Coronary artery (tissue), 2 donors: ENCODE data around the gene KCNJ10.

Experiments used
- DNase-seq: peaks from one replicate; pipeline ENCODE4 v3.0.0-alpha.2; 2017; ENCODE audit warnings: low spot score
- H3K27ac ChIP-seq, 2 donors: fragments of 200-600 bp; sonication (generic); one replicate each; pipeline ENCODE4 v1.5.1; 2016 to 2019
- H3K4me3 ChIP-seq: fragments of 200-600 bp; sonication (generic); 2 replicates; pipeline ENCODE4 v1.5.1; 2016; ENCODE audit warnings: mild to moderate bottlenecking, moderate library complexity
- TF ChIP-seq, protein P1 (sequence below): fragments of 200-600 bp; sonication (generic); IDR thresholded peaks from one replicate; pipeline ENCODE4 v1.5.1; 2019; ENCODE audit warnings: antibody characterized with exemption

Gene KCNJ10

GRCh38 chr1:159958719-159959380 is 111.1 kb downstream of the KCNJ10 start:
- TF ChIP-seq, protein P1, sequence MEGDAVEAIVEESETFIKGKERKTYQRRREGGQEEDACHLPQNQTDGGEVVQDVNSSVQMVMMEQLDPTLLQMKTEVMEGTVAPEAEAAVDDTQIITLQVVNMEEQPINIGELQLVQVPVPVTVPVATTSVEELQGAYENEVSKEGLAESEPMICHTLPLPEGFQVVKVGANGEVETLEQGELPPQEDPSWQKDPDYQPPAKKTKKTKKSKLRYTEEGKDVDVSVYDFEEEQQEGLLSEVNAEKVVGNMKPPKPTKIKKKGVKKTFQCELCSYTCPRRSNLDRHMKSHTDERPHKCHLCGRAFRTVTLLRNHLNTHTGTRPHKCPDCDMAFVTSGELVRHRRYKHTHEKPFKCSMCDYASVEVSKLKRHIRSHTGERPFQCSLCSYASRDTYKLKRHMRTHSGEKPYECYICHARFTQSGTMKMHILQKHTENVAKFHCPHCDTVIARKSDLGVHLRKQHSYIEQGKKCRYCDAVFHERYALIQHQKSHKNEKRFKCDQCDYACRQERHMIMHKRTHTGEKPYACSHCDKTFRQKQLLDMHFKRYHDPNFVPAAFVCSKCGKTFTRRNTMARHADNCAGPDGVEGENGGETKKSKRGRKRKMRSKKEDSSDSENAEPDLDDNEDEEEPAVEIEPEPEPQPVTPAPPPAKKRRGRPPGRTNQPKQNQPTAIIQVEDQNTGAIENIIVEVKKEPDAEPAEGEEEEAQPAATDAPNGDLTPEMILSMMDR = no peak
- peak overlapping the region in 1 of 2 donors; percentile 48 for H3K27ac ChIP-seq

GRCh38 chr1:159957824-159958268 is 112.1 kb downstream of the KCNJ10 start:
- Histone ChIP-seq H3K4me3 (no peak overlapping the region), H3K27ac (no peak overlapping the region)
- TF ChIP-seq, protein P1 = no peak
- peak; percentile 31 for DNase-seq

More at GRCh38 chr1:159958719-159959380, 111.1 kb downstream of the KCNJ10 start:
- no peak overlapping the region for H3K4me3 ChIP-seq
- peak; percentile 35 for DNase-seq

DNA sequence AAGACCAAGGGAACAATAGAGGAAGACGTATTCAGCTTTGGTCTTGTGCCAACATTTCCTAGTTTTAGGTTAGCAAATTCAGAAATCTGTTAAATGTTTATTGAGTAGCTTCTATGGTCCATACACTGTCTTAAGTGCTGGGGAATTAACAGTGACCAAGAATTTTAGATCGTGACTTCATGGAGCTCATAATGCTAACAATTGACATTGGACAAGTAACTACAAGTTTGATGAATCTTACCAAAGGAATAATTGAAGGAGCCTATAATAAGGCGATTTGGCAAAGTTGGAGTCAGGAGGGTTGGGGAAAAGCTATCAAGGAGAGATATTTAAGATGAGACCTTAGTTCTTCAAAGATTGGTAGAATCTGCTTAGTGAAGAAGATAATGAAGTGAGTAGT is 114.5 kb downstream of the KCNJ10 start:
- H3K27ac ChIP-seq = no peak overlapping the region

DNA sequence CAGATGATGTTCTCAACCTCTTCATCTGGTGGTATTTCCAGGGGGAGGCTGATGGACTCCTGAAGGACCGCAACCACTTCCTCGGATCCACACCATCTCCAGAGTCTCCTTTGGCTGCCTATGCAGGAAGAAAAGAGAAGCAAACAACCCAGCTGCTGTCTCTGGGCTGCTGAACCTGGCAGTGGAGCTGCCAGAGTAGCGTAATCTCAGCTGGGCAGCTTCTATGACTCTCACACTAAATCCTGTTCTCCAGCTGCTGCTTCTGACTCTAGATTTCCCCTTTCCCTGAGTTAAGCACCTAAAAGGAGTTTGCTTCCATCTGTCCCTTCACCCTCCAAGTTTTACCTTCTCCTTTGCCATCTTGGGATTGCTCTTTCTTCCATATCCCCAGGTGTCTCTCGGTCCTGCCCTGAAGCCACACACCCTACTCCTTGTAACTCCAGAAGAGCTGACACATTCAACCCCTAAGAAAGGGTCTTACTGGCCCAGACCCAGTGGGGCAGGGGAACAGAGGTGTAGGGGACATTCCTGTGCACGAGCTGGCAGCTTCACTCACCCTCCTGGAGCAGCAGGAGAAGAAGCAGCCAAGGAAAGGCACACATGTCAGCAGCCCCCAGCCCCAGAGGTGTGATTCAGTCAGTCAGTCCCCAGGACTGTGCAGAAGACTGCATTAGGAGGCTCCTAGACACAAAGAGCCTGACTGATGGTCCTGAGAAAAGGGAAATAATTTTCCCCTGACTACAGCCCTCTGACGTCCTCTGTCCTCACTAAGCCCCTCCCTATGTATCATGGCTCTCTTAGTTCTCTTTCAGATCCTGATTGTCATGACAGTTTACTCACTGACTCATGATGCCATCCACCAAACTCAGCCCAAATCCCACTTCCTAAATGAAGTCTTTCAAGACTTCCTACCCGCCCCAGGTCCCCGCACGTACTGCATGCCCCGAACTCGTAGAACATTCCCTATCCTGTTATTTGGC is 116.1 kb downstream of the KCNJ10 start, which contains the start of gene SLAMF9:
SLAMF9 (minus strand) TSS at position 702 of the 980 bp plus-strand sequence; CDS start at position 602, 100 bp downstream.
- no peak within 1 kb of the TSS for H3K27ac ChIP-seq

More for the DNA sequence above, 114.5 kb downstream of the KCNJ10 start:
- DNase-seq = no peak
- H3K4me3 ChIP-seq = no peak overlapping the region
- TF ChIP-seq, protein P1 = no peak

DNA sequence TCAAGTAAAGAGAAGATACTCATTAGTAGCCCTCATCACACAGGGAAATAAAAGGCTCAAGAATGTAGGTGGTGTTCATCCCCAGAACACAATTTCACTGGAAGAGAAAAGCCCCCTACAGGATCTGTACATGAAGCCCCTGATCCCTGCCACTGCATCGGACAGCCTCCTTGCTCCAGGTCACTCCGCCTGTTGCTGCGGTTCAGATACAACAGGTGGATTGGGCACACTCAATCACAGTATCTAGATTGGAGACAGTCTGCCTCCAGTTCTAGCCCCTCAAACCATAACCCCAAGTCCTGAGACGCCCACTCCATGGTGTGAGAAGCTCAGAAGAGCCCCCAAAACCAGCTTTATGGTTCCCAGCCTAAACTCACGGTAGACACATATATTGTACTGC is 117.0 kb downstream of the KCNJ10 start:
- Histone ChIP-seq H3K4me3 (no peak overlapping the region), H3K27ac (no peak overlapping the region)
- TF ChIP-seq, protein P1 = no peak
- DNase-seq = no peak

More for the DNA sequence above, 116.1 kb downstream of the KCNJ10 start, which contains the start of gene SLAMF9:
- no peak within 1 kb of the TSS for H3K4me3 ChIP-seq
- TF ChIP-seq, protein P1 = no peak
- peak; percentile 68 for DNase-seq

DNA sequence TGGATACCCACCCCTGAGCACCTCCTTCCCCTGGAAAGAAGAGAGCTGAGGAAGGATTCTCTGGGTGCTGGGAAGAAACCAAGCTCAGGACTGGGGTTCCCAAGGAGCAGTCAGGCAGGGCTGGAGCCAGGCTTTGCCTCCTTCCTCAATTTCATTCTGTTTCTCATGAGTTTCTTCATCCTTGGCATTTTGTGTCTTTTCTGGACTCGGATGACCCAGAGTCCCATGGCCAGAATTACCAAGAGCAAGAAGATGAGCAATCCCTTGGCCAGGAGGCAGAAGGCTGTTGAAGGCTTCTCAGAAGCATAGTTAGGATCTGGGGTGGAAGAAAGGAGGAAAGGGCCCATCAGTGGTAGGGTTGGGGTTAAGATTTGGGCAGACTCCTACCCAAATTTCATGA is 118.4 kb downstream of the KCNJ10 start:
- H3K27ac ChIP-seq = no peak overlapping the region
- TF ChIP-seq, protein P1 = no peak
- no peak overlapping the region for H3K4me3 ChIP-seq
- DNase-seq = peak; percentile 59
